SK-N-MC (cell line): ENCODE results near the gene CDC34.

Source experiments
- EZH2 ChIP-seq: fragments of 200-600 bp; sonication (generic); IDR thresholded peaks from one replicate; pipeline ENCODE4 v1.6.1; 2017; ENCODE audit warnings: antibody characterized with exemption
- POLR2AphosphoS5 ChIP-seq: IDR thresholded peaks from 2 replicates; pipeline ENCODE4 v1.6.1; 2012; ENCODE audit warnings: mild to moderate bottlenecking, low read depth, low read length, borderline replicate concordance

- TF ChIP-seq EZH2 (no peak), POLR2AphosphoS5 (no peak)
These were observed 1.2 kb downstream of the CDC34 start for GRCh38 chr19:532561-533363.
